Activated CD4-positive, alpha-beta T cell treated with anti-CD3 and anti-CD28 coated beads, Interleukin-10, Interleukin-2, amounts not matched to agents 100 ng/mL and 50 ng/mL, durations not matched to agents 16 hours and 8 hours (primary cell): Measurements from ENCODE around the gene IGFN1.

Source experiments
- DNase-seq: peaks from one replicate; pipeline ENCODE4 v3.0.0-alpha.2; 2020

Gene IGFN1

GRCh38 chr1:201268604-201269151 is 78.1 kb downstream of the IGFN1 start:
- DNase-seq, result no peak

- no peak for DNase-seq
Observed at GRCh38 chr1:201269281-201269680, 78.7 kb downstream of the IGFN1 start.

- DNase-seq, result no peak
Observed at GRCh38 chr1:201269900-201270410, 79.3 kb downstream of the IGFN1 start.

GRCh38 chr1:201270616-201271390 is 80.2 kb downstream of the IGFN1 start:
- DNase-seq, result no peak

GRCh38 chr1:201272799-201273198 is 82.2 kb downstream of the IGFN1 start:
- DNase-seq, result no peak

GRCh38 chr1:201274616-201275252 is 84.1 kb downstream of the IGFN1 start:
- no peak for DNase-seq

- no peak for DNase-seq
Observed at GRCh38 chr1:201275253-201275666, 84.6 kb downstream of the IGFN1 start.

GRCh38 chr1:201276891-201277290 is 86.3 kb downstream of the IGFN1 start:
- no peak for DNase-seq

- no peak for DNase-seq
Observed at GRCh38 chr1:201277441-201277840, 86.8 kb downstream of the IGFN1 start.
